Measurements from ENCODE around the gene YEATS4. TPM values are rescaled to one million over a fixed set of nuclear protein-coding genes. Genes with fewer than 3 reads are reported as not detected.

Gene YEATS4
- total and polyA plus RNA-seq, 2 experiments from 2014 or later: 16.2 to 58.2 TPM

DNA sequence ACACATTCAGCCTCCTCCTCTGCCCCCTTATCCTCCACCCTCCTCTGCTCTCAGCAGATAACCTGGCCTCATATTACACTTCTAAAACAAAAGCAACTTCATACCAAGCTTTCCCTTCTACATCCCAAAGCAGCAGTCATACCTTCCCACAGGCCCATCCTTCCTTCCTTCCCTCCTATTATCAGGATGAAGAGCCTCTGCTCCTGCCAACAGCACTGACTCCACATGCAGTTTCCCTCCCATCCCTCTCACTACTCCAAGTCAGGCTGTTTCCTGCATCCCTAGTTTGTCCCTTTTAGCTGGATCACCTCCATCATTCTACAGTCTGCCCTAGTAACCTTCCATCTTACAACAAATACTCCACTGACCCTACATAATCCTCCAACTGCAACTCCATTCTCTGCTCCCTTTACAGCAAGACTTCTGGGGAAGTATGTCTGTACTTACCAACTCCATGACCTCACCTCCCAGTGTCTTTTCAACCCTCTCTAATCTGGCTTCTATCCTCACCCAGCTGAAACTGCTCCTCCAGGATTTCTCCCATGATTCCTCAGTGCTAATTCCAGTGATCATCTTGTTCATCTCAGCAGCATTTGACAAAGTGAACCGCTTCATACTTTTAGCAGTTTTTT lies 4.9 kb upstream of the YEATS4 start:
- no peaks in the 10 kb centered on the region for H3K9me2 ChIP-seq (replicated peaks; ENCODE audit: insufficient read depth)
- no peaks in the 10 kb centered on the region for H3K9me3 ChIP-seq (ENCODE audit: low read depth)
- no peak overlapping the region for H3K27ac ChIP-seq
- no peaks in the 10 kb centered on the region for H4K20me1 ChIP-seq (ENCODE audit: insufficient read depth, poor library complexity, severe bottlenecking)
- no peak for DNase-seq (ENCODE audit: low spot score)
- no peak overlapping the region for H3K4me2 ChIP-seq
- H3K4me1 ChIP-seq (ENCODE audit: insufficient read depth): no peaks in the 10 kb centered on the region
- no peaks in the 10 kb centered on the region for H3K79me2 ChIP-seq
- H3K27me3 ChIP-seq: no peaks in the 10 kb centered on the region
- 90% methylated on average over 1 of the region's 1 CpG for WGBS (ENCODE audit: low lambda C conversion rate, missing lambda C conversion rate)
- H3K4me3 ChIP-seq: no peak overlapping the region
- no peaks in the 10 kb centered on the region for H3K36me3 ChIP-seq (replicated peaks; ENCODE audit: insufficient read depth, low read depth)
- H2AFZ ChIP-seq: no peak overlapping the region
- TF ChIP-seq EZH2 (IDR thresholded peaks at IDR 0.05; ENCODE audit: borderline replicate concordance): no peak
- no peak for TF ChIP-seq EZH2phosphoT487 (IDR thresholded peaks at IDR 0.05; ENCODE audit: low read depth, severe bottlenecking, unreplicated experiment)
- TF ChIP-seq, protein P1, sequence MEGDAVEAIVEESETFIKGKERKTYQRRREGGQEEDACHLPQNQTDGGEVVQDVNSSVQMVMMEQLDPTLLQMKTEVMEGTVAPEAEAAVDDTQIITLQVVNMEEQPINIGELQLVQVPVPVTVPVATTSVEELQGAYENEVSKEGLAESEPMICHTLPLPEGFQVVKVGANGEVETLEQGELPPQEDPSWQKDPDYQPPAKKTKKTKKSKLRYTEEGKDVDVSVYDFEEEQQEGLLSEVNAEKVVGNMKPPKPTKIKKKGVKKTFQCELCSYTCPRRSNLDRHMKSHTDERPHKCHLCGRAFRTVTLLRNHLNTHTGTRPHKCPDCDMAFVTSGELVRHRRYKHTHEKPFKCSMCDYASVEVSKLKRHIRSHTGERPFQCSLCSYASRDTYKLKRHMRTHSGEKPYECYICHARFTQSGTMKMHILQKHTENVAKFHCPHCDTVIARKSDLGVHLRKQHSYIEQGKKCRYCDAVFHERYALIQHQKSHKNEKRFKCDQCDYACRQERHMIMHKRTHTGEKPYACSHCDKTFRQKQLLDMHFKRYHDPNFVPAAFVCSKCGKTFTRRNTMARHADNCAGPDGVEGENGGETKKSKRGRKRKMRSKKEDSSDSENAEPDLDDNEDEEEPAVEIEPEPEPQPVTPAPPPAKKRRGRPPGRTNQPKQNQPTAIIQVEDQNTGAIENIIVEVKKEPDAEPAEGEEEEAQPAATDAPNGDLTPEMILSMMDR (IDR thresholded peaks at IDR 0.05; ENCODE audit: poor library complexity): no peak

DNA sequence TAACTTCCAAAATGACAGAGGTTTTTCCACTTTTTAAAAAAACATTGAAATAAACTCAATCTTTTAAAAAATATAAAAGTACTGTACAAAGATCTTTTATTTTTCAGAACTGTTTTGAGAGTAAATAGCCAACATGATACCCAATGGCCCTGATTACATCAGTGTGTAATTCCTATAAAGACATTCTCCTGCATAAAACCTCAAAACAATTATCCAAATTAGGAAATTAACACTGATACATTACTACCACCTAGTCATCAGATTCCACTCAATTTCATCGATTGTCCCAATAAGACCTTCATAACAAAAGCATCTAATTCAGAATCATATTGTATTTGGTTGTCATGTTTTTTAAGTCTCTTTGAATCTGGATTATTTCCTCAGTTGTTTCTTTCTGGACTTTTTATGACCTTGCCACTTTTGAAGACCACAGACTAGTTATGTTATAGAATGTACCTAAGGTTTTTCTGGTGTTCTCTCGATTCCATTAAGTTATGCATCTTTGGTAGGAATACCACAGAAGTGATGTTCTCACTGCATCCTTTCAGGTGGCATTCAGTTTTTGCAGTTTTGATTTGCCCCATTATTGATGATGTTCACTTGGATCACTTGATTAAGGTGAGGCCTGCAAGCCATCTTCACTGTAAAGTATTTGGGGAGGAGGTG lies 4.0 kb upstream of the YEATS4 start:
- 74% methylated on average over 2 of the region's 2 CpGs for WGBS (ENCODE audit: low lambda C conversion rate, missing lambda C conversion rate)
- Histone ChIP-seq H3K4me3 (no peak overlapping the region), H3K9me3 (ENCODE audit: low read depth) (no peaks in the 10 kb centered on the region), H3K79me2 (peaks cover 2% of the 10 kb centered on the region), H3K4me2 (no peak overlapping the region), H3K27ac (no peak overlapping the region), H3K36me3 (replicated peaks; ENCODE audit: insufficient read depth, low read depth) (no peaks in the 10 kb centered on the region), H2AFZ (no peak overlapping the region), H3K9me2 (replicated peaks; ENCODE audit: insufficient read depth) (no peaks in the 10 kb centered on the region), H4K20me1 (ENCODE audit: insufficient read depth, poor library complexity, severe bottlenecking) (no peaks in the 10 kb centered on the region), H3K4me1 (ENCODE audit: insufficient read depth) (peaks cover 1% of the 10 kb centered on the region), H3K27me3 (no peaks in the 10 kb centered on the region)
- DNase-seq (ENCODE audit: low spot score): no peak
- TF ChIP-seq, protein P1 (IDR thresholded peaks at IDR 0.05; ENCODE audit: poor library complexity): no peak
- no peak for TF ChIP-seq EZH2 (IDR thresholded peaks at IDR 0.05; ENCODE audit: borderline replicate concordance)
- no peak for TF ChIP-seq EZH2phosphoT487 (IDR thresholded peaks at IDR 0.05; ENCODE audit: low read depth, severe bottlenecking, unreplicated experiment)

DNA sequence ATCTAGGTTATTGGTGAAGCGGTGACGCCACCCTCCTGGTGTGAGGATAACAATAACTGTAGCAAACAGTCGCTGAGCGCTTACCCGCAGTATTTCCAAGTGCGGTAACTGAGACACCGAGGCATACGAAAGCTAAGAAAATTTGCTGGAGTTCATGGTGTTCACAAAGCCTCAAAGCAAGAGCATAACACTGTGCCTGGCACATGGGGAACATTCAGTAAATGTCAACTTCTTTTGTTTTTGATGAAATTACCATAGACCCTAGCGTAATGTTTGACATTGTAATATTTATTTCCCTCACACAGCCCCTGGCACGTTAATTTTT lies 767 bp downstream of the YEATS4 start:
- Histone ChIP-seq H3K79me2 (peaks cover 34% of the 10 kb centered on the region), H3K9me2 (replicated peaks; ENCODE audit: insufficient read depth) (no peaks in the 10 kb centered on the region), H3K9me3 (ENCODE audit: low read depth) (no peaks in the 10 kb centered on the region), H3K27ac (peak overlapping the region; percentile 92), H3K27me3 (no peaks in the 10 kb centered on the region), H3K4me2 (peak overlapping the region; percentile 72), H3K4me1 (ENCODE audit: insufficient read depth) (peaks cover 5% of the 10 kb centered on the region), H3K4me3 (peak overlapping the region; percentile 66), H4K20me1 (ENCODE audit: insufficient read depth, poor library complexity, severe bottlenecking) (no peaks in the 10 kb centered on the region), H2AFZ (peak overlapping the region; percentile 25), H3K36me3 (replicated peaks; ENCODE audit: insufficient read depth, low read depth) (no peaks in the 10 kb centered on the region)
- no peak for DNase-seq (ENCODE audit: low spot score)
- TF ChIP-seq, protein P1 (IDR thresholded peaks at IDR 0.05; ENCODE audit: poor library complexity): no peak
- TF ChIP-seq EZH2phosphoT487 (IDR thresholded peaks at IDR 0.05; ENCODE audit: low read depth, severe bottlenecking, unreplicated experiment) (no peak), EZH2 (IDR thresholded peaks at IDR 0.05; ENCODE audit: borderline replicate concordance) (no peak)
- WGBS (ENCODE audit: low lambda C conversion rate, missing lambda C conversion rate): 8% methylated on average over 10 of the region's 10 CpGs
